Measurements from ENCODE around the gene NANOS2.

- TF ChIP-seq POLR2A (IDR thresholded peaks at IDR 0.05) (no peak), CTCF (IDR thresholded peaks at IDR 0.05 in 8 of 11, conservative IDR thresholded peaks at IDR 0.05 in 3 of 11) (no peak), POLR2AphosphoS5 (IDR thresholded peaks at IDR 0.05) (no peak)
Observed at GRCh38 chr19:45890877-45891276, 23.7 kb downstream of the NANOS2 start.

Data from spleen (tissue), 7 donors.